HEK293T (cell line): ENCODE data around the gene KRTAP2-4.

ENCODE experiments used
- BHLHE40 ChIP-seq: fragments of 450-650 bp; IDR thresholded peaks from 2 replicates; pipeline ENCODE4 v1.6.1; 2016; ENCODE audit warnings: mild to moderate bottlenecking, moderate library complexity, borderline replicate concordance
- ELF4 ChIP-seq: fragments of 450-650 bp; IDR thresholded peaks from 2 replicates; pipeline ENCODE4 v1.6.1; 2017; ENCODE audit warnings: antibody characterized with exemption
- FOXK2 ChIP-seq: fragments of 450-650 bp; IDR thresholded peaks from 2 replicates; pipeline ENCODE4 v1.6.1; 2016; ENCODE audit warnings: mild to moderate bottlenecking
- FOXM1 ChIP-seq: fragments of 450-650 bp; IDR thresholded peaks from 2 replicates; pipeline ENCODE4 v1.6.1; 2017; ENCODE audit warnings: mild to moderate bottlenecking, borderline replicate concordance
- L3MBTL2 ChIP-seq: fragments of 450-650 bp; conservative IDR thresholded peaks from 2 replicates; pipeline ENCODE4 v1.6.1; 2016; ENCODE audit warnings: mild to moderate bottlenecking
- LEF1 ChIP-seq: fragments of 450-650 bp; IDR thresholded peaks from 2 replicates; pipeline ENCODE4 v1.6.1; 2017; ENCODE audit warnings: mild to moderate bottlenecking, borderline replicate concordance
- NFRKB ChIP-seq: fragments of 450-650 bp; IDR thresholded peaks from 2 replicates; pipeline ENCODE4 v1.6.1; 2016; ENCODE audit warnings: mild to moderate bottlenecking, moderate library complexity
- PKNOX1 ChIP-seq: fragments of 450-650 bp; IDR thresholded peaks from 2 replicates; pipeline ENCODE4 v1.6.1; 2016
- SP1 ChIP-seq: fragments of 450-650 bp; IDR thresholded peaks from 2 replicates; pipeline ENCODE4 v1.6.1; 2017
- SUZ12 ChIP-seq: fragments of 450-650 bp; IDR thresholded peaks from 2 replicates; pipeline ENCODE4 v1.6.1; 2016; ENCODE audit warnings: mild to moderate bottlenecking
- TARDBP ChIP-seq: fragments of 450-650 bp; IDR thresholded peaks from 2 replicates; pipeline ENCODE4 v1.6.1; 2016
- ZNF384 ChIP-seq: fragments of 450-650 bp; IDR thresholded peaks from 2 replicates; pipeline ENCODE4 v1.6.1; 2016

- TF ChIP-seq SP1 (no peak), NFRKB (no peak), BHLHE40 (no peak), FOXM1 (no peak), ZNF384 (no peak), ELF4 (no peak), TARDBP (no peak), SUZ12 (no peak), PKNOX1 (no peak), L3MBTL2 (no peak), LEF1 (no peak), FOXK2 (no peak)
Measured at GRCh38 chr17:41054025-41054424, 11.7 kb downstream of the KRTAP2-4 start.
